OCI-LY7 (cell line): ENCODE data around the gene OMA1. TPM values are rescaled to one million over a fixed set of nuclear protein-coding genes. Genes with fewer than 3 reads are reported as not detected.

ENCODE experiments used
- BruUV-seq: library from RNA; stranded (reverse); fragments of 400-500 nt; replicated peaks from 2 replicates; lab custom pipeline; 2021; lab: Mats Ljungman, UMichigan
- CTCF ChIA-PET: fragments of 300-600 bp; sonication (Branson Sonifier 250); formaldehyde crosslinking; loops from one replicate; lab custom pipeline; 2022; ENCODE audit warnings: antibody characterized with exemption; ENCODE audit not compliant: unreplicated experiment; lab: Charles Lee
- POLR2A ChIA-PET: fragments of 300-600 bp; sonication (Branson Sonifier 250); formaldehyde crosslinking; loops from one replicate; lab custom pipeline; 2022; ENCODE audit warnings: antibody characterized with exemption; lab: Charles Lee
- DNase-seq: peaks from one replicate; pipeline ENCODE4 v3.0.0-alpha.2; 2015; ENCODE audit warnings: low spot score
- H2AFZ ChIP-seq: fragments of 200-600 bp; sonication (generic), shearing (Covaris generic); 2 replicates; pipeline ENCODE4 v1.6.1; 2014; ENCODE audit warnings: mild to moderate bottlenecking, antibody characterized with exemption, low read length, moderate library complexity
- H3K27ac ChIP-seq: fragments of 200-600 bp; sonication (generic); 2 replicates; pipeline ENCODE4 v1.5.1; 2014; ENCODE audit warnings: mixed run types, low read depth, mild to moderate bottlenecking, moderate library complexity, low read length, inconsistent platforms; ENCODE audit not compliant: poor library complexity, severe bottlenecking
- H3K36me3 ChIP-seq: fragments of 200-600 bp; sonication (generic); 2 replicates; pipeline ENCODE4 v1.6.1; 2014; ENCODE audit warnings: mild to moderate bottlenecking, antibody characterized with exemption, low read length, moderate library complexity, mixed read lengths; ENCODE audit not compliant: insufficient read depth
- H3K4me1 ChIP-seq: fragments of 200-600 bp; sonication (generic); 2 replicates; pipeline ENCODE4 v1.5.1; 2014; ENCODE audit warnings: mild to moderate bottlenecking, low read length; ENCODE audit not compliant: insufficient read depth, poor library complexity, severe bottlenecking
- H3K4me2 ChIP-seq: fragments of 200-600 bp; sonication (generic); 2 replicates; pipeline ENCODE4 v1.6.1; 2014; ENCODE audit warnings: mild to moderate bottlenecking, low read length
- H3K4me3 ChIP-seq: fragments of 200-600 bp; sonication (generic); 2 replicates; pipeline ENCODE4 v1.5.1; 2014; ENCODE audit warnings: mild to moderate bottlenecking, low read depth, low read length; ENCODE audit not compliant: poor library complexity, severe bottlenecking
- H3K79me2 ChIP-seq: fragments of 200-600 bp; sonication (generic); 2 replicates; pipeline ENCODE4 v1.6.1; 2016; ENCODE audit warnings: low read depth, mild to moderate bottlenecking, low read length, moderate library complexity, mixed read lengths; ENCODE audit not compliant: insufficient read depth
- H3K9me2 ChIP-seq: fragments of 200-600 bp; sonication (generic); 2 replicates; pipeline ENCODE4 v1.6.1; 2016; ENCODE audit warnings: mild to moderate bottlenecking, low read length, mixed read lengths; ENCODE audit not compliant: insufficient read depth
- H3K9me3 ChIP-seq: fragments of 200-600 bp; sonication (generic); 2 replicates; pipeline ENCODE4 v1.6.1; 2014; ENCODE audit warnings: mild to moderate bottlenecking, mixed run types, low read length, mixed read lengths
- H4K20me1 ChIP-seq: fragments of 200-600 bp; sonication (generic); 2 replicates; pipeline ENCODE4 v1.6.1; 2014; ENCODE audit warnings: mild to moderate bottlenecking, antibody characterized with exemption, low read length, moderate library complexity, mixed read lengths; ENCODE audit not compliant: insufficient read depth
- CTCF ChIP-seq: fragments of 200-600 bp; sonication (generic); conservative IDR thresholded peaks from 2 replicates; pipeline ENCODE4 v1.5.1; 2014; ENCODE audit warnings: mild to moderate bottlenecking, antibody characterized with exemption, low read length, moderate library complexity, mixed read lengths
- EZH2phosphoT487 ChIP-seq: fragments of 200-600 bp; sonication (generic); IDR thresholded peaks from 2 replicates; pipeline ENCODE4 v1.6.1; 2018; ENCODE audit warnings: low read depth, borderline replicate concordance, mild to moderate bottlenecking, mixed run types, antibody characterized with exemption, low read length, moderate library complexity, mixed read lengths
- intact Hi-C: fragments of 100-400 bp; cut with micrococcal nuclease; formaldehyde crosslinking; loops from one replicate; pipeline ENCODE4 v1.10.0; 2022; ENCODE audit not compliant: unreplicated experiment
- total RNA-seq, 2 experiments: library from RNA; depleted of rRNA in 1 of 2; stranded (reverse); fragments of >200 nt in 1 of 2; shearing (Covaris generic) in 1 of 2; gene quantifications; 2 replicates each; pipeline ENCODE4 v1.2.3, GENCODE V29; 2014 to 2022

Gene OMA1
- total RNA-seq, 2 experiments from 2014 or later = 35.9 to 38.5 TPM

- Histone ChIP-seq H3K4me2 (no peak overlapping the region), H2AFZ (no peak overlapping the region), H3K4me3 (no peak overlapping the region), H3K9me3 (no peaks in the 10 kb centered on the region), H3K79me2 (no peaks in the 10 kb centered on the region), H3K4me1 (no peaks in the 10 kb centered on the region), H4K20me1 (no peaks in the 10 kb centered on the region), H3K27ac (no peak overlapping the region), H3K36me3 (no peaks in the 10 kb centered on the region), H3K9me2 (no peaks in the 10 kb centered on the region)
- ChIA-PET CTCF (no interaction called here), POLR2A (no interaction called here)
- BruUV-seq = no TSS peak
- DNase-seq = no peak
- TF ChIP-seq EZH2phosphoT487 = no peak
- TF ChIP-seq CTCF = no peak
- intact Hi-C loops = no loop called here
Observed at GRCh38 chr1:58446368-58446767, 100.2 kb downstream of the OMA1 start.

GRCh38 chr1:58443986-58444868, 102.3 kb downstream of the OMA1 start:
- TF ChIP-seq CTCF (no peak), EZH2phosphoT487 (no peak)
- no TSS peak for BruUV-seq

GRCh38 chr1:58442114-58442513, 104.4 kb downstream of the OMA1 start:
- Histone ChIP-seq H3K9me2 (no peaks in the 10 kb centered on the region), H3K27ac (no peak overlapping the region), H3K4me2 (no peak overlapping the region), H4K20me1 (no peaks in the 10 kb centered on the region), H2AFZ (no peak overlapping the region), H3K4me1 (no peaks in the 10 kb centered on the region), H3K9me3 (no peaks in the 10 kb centered on the region), H3K36me3 (no peaks in the 10 kb centered on the region), H3K4me3 (no peak overlapping the region), H3K79me2 (no peaks in the 10 kb centered on the region)
- BruUV-seq = no TSS peak
- CTCF ChIA-PET = no interaction called here
- intact Hi-C loops = no loop called here
- POLR2A ChIA-PET = no interaction called here
- DNase-seq = no peak
- TF ChIP-seq CTCF (no peak), EZH2phosphoT487 (no peak)

More at GRCh38 chr1:58443986-58444868, 102.3 kb downstream of the OMA1 start:
- Histone ChIP-seq H3K9me3 (no peaks in the 10 kb centered on the region), H3K9me2 (no peaks in the 10 kb centered on the region), H3K4me1 (no peaks in the 10 kb centered on the region), H3K36me3 (no peaks in the 10 kb centered on the region), H3K79me2 (no peaks in the 10 kb centered on the region), H4K20me1 (no peaks in the 10 kb centered on the region), H3K4me3 (no peak overlapping the region), H3K4me2 (no peak overlapping the region), H3K27ac (no peak overlapping the region), H2AFZ (no peak overlapping the region)
- intact Hi-C loops = no loop called here
- CTCF ChIA-PET = no interaction called here
- POLR2A ChIA-PET = no interaction called here
- DNase-seq = no peak
